ENCODE data around the gene PSME2. TPM values are rescaled to one million over a fixed set of nuclear protein-coding genes. Genes with fewer than 3 reads are reported as not detected.

Gene PSME2, protein sequence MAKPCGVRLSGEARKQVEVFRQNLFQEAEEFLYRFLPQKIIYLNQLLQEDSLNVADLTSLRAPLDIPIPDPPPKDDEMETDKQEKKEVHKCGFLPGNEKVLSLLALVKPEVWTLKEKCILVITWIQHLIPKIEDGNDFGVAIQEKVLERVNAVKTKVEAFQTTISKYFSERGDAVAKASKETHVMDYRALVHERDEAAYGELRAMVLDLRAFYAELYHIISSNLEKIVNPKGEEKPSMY
- 80.0 TPM for polyA plus RNA-seq (2013, experiment 1 of 2)
- 87.1 TPM for polyA plus RNA-seq (2013, experiment 2 of 2)

- Histone ChIP-seq H3K9me3 (ENCODE audit: insufficient read depth, low read depth, low read length) (no peaks in the 10 kb centered on the region), H3K27ac (ENCODE audit: low read depth, low read length) (peak within 1 kb of the TSS; percentile 54), H3K9ac (ENCODE audit: low read depth, low read length) (peak within 1 kb of the TSS; percentile 83), H3K4me1 (ENCODE audit: insufficient read depth, low read length) (peaks cover 10% of the 10 kb centered on the region; the same call in 1 of the 2 replicates), H3K27me3 (ENCODE audit: insufficient read depth, low read length) (no peaks in the 10 kb centered on the region), H3K4me3 (ENCODE audit: low read length) (peak within 1 kb of the TSS; percentile 92), H3K36me3 (ENCODE audit: insufficient read depth, low read length) (peaks cover 49% of the 10 kb centered on the region)
- 1% methylated on average over 22 of the region's 25 CpGs for WGBS
Measured at GRCh38 chr14:24146453-24146977, at the start of gene PSME2. PSME2 (minus strand) TSS chr14:24146610; CDS start chr14:24146581, 29 bp downstream.

DNA sequence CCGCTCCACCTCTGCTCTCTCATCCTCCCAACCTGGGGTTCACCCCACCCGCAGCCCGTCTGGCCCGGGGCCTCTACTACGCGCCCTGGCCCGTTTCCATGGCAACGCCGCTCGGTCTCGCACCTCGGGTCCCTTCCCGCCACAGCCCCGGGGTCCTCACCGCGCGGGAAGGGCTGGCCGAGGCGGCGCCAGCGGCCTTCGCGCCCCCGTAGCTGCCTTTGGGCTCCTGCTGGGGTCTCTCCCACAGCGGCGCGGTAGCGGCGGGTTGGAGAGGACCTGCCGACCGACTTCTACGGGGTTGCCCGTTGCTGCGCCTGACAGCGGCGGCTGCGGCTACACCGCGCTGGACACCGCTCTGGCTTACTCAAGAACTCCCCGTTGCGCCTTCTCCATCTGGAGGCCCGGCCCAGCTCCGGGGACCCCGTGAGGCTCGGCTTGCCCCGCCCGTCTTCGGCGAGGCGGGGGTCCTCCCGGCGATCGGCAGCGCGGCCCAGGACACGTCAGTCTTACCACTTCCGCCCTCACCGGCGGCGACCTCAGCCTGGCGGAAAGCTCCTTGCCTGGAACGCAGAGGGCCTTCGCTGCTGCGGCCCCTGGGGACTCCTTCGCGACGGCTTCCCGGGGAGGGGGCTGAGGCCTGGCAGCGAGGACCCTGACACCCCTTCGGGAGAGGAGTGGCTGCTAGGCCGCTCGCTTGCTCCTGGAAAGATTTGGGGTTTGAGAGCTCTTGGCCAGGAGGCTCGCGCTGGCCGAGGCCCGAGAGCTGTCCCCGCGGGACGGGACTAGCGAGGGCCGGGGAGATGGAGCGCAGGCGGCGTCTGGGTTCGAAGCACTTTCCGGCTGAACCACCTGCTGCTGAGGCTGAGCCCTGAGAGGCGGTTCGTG lies 49.0 kb upstream of the PSME2 start, which contains the start of gene TM9SF1:
TM9SF1 (minus strand) TSS at position 256 of the 885 bp plus-strand sequence. CDS start 422 bp downstream, outside the sequence.
- peaks cover 28% of the 10 kb centered on the region for H3K36me3 ChIP-seq (ENCODE audit: insufficient read depth, low read length)
- peak within 1 kb of the TSS; percentile 100 for H3K27ac ChIP-seq (ENCODE audit: low read depth, low read length)
- H3K9me3 ChIP-seq (ENCODE audit: insufficient read depth, low read depth, low read length) = no peaks in the 10 kb centered on the region
- H3K9ac ChIP-seq (ENCODE audit: low read depth, low read length) = peak within 1 kb of the TSS; percentile 98
- H3K27me3 ChIP-seq (ENCODE audit: insufficient read depth, low read length) = no peaks in the 10 kb centered on the region
- H3K4me3 ChIP-seq (ENCODE audit: low read length) = peak within 1 kb of the TSS; percentile 95
- WGBS = under 1% methylated on average over 89 of the region's 89 CpGs
- H3K4me1 ChIP-seq (ENCODE audit: insufficient read depth, low read length) = no peaks in the 10 kb centered on the region

GRCh38 chr14:24194873-24195185 lies 48.4 kb upstream of the PSME2 start:
- no peaks in the 10 kb centered on the region for H3K9me3 ChIP-seq (ENCODE audit: insufficient read depth, low read depth, low read length)
- no peaks in the 10 kb centered on the region for H3K4me1 ChIP-seq (ENCODE audit: insufficient read depth, low read length)
- H3K27ac ChIP-seq (ENCODE audit: low read depth, low read length) = peak overlapping the region; percentile 100; the same call in 1 of the 2 replicates
- H3K36me3 ChIP-seq (ENCODE audit: insufficient read depth, low read length) = peaks cover 32% of the 10 kb centered on the region
- H3K27me3 ChIP-seq (ENCODE audit: insufficient read depth, low read length) = no peaks in the 10 kb centered on the region
- peak overlapping the region; percentile 95 for H3K4me3 ChIP-seq (ENCODE audit: low read length)
- H3K9ac ChIP-seq (ENCODE audit: low read depth, low read length) = peak overlapping the region; percentile 98
- 64% methylated on average over 8 of the region's 8 CpGs for WGBS

DNA sequence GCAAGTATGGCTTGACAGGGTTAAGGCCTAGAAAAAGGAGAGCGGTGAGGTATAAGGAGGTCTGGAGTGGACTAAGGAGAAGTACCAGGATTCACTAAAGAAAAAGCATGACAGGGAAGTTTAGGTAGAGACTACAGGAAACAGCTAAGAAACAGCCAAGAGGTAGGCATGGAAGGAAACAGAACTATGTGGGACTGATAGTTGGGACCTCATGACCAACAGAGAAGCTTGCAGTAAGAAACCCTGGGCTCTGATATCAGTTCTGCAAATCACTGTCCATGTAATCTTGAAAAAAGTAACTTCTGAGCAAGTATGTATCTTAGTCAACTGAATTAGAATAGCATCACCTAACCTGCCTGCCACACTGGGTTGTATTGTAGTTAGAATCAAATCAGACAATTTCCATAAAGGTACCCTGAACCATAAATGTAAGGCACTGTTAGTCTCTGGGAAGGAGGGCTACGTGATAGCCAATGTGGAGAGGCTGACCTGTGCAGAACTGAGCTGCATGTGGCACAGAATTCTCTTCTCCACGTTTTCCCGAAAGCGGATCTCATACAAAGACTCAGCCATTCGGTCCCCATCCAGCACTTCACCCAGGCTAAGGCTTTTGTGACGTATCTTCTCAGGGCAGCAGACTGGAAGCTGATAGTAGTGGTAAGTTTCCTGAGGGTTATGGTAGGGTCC lies 47.9 kb upstream of the PSME2 start:
- Histone ChIP-seq H3K27ac (ENCODE audit: low read depth, low read length) (no peak overlapping the region), H3K9me3 (ENCODE audit: insufficient read depth, low read depth, low read length) (no peaks in the 10 kb centered on the region), H3K9ac (ENCODE audit: low read depth, low read length) (0 out of 2 replicates have a peak overlapping the region, but pooled peaks have one; percentile 98), H3K4me3 (ENCODE audit: low read length) (peak overlapping the region; percentile 95), H3K4me1 (ENCODE audit: insufficient read depth, low read length) (peaks cover under 1% of the 10 kb centered on the region; the same call in 1 of the 2 replicates), H3K27me3 (ENCODE audit: insufficient read depth, low read length) (no peaks in the 10 kb centered on the region), H3K36me3 (ENCODE audit: insufficient read depth, low read length) (peaks cover 33% of the 10 kb centered on the region)
- WGBS = 90% methylated on average over 7 of the region's 7 CpGs

DNA sequence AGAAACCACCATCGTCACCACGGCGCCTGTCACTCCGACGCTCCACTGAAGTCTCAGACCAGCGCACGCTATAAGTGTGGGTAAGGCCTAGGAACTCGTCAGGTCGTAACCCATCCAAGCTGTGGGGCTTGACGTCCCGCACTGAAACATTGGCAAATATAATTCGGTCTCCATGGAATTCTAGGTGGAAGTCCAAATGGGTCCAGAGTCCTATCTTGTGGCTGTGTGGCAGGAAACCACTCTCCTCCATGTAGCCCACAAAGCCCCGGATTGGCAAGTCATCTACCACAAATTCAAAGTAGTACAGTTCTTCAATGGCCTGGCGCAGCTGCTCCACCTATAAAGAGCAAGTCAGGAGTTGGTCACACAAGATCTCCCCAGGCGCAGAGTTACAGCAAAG lies 46.5 kb upstream of the PSME2 start:
- H3K4me1 ChIP-seq (ENCODE audit: insufficient read depth, low read length) = peaks cover 4% of the 10 kb centered on the region; the same call in 1 of the 2 replicates
- H3K9ac ChIP-seq (ENCODE audit: low read depth, low read length) = no peak overlapping the region
- 96% methylated on average over 15 of the region's 15 CpGs for WGBS
- no peak overlapping the region for H3K4me3 ChIP-seq (ENCODE audit: low read length)
- no peaks in the 10 kb centered on the region for H3K27me3 ChIP-seq (ENCODE audit: insufficient read depth, low read length)
- H3K27ac ChIP-seq (ENCODE audit: low read depth, low read length) = no peak overlapping the region
- H3K36me3 ChIP-seq (ENCODE audit: insufficient read depth, low read length) = peaks cover 33% of the 10 kb centered on the region
- H3K9me3 ChIP-seq (ENCODE audit: insufficient read depth, low read depth, low read length) = no peaks in the 10 kb centered on the region

- whole genome bisulfite sequencing = 90% methylated on average over 10 of the region's 10 CpGs
- Histone ChIP-seq H3K27ac (ENCODE audit: low read depth, low read length) (no peak overlapping the region), H3K9ac (ENCODE audit: low read depth, low read length) (no peak overlapping the region), H3K36me3 (ENCODE audit: insufficient read depth, low read length) (peaks cover 56% of the 10 kb centered on the region), H3K9me3 (ENCODE audit: insufficient read depth, low read depth, low read length) (no peaks in the 10 kb centered on the region), H3K27me3 (ENCODE audit: insufficient read depth, low read length) (no peaks in the 10 kb centered on the region), H3K4me1 (ENCODE audit: insufficient read depth, low read length) (peaks cover 9% of the 10 kb centered on the region; the same call in 1 of the 2 replicates), H3K4me3 (ENCODE audit: low read length) (no peak overlapping the region)
Measured at GRCh38 chr14:24190416-24190815, 44.0 kb upstream of the PSME2 start.

- H3K4me1 ChIP-seq (ENCODE audit: insufficient read depth, low read length) = peaks cover 9% of the 10 kb centered on the region; the same call in 1 of the 2 replicates
- peak overlapping the region; percentile 44; the same call in 1 of the 2 replicates for H3K9ac ChIP-seq (ENCODE audit: low read depth, low read length)
- H3K4me3 ChIP-seq (ENCODE audit: low read length) = peak overlapping the region; percentile 85
- H3K27me3 ChIP-seq (ENCODE audit: insufficient read depth, low read length) = no peaks in the 10 kb centered on the region
- WGBS = 94% methylated on average over 9 of the region's 9 CpGs
- H3K27ac ChIP-seq (ENCODE audit: low read depth, low read length) = no peak overlapping the region
- H3K36me3 ChIP-seq (ENCODE audit: insufficient read depth, low read length) = peaks cover 65% of the 10 kb centered on the region
- no peaks in the 10 kb centered on the region for H3K9me3 ChIP-seq (ENCODE audit: insufficient read depth, low read depth, low read length)
Measured at GRCh38 chr14:24189460-24189859, 43.0 kb upstream of the PSME2 start.

DNA sequence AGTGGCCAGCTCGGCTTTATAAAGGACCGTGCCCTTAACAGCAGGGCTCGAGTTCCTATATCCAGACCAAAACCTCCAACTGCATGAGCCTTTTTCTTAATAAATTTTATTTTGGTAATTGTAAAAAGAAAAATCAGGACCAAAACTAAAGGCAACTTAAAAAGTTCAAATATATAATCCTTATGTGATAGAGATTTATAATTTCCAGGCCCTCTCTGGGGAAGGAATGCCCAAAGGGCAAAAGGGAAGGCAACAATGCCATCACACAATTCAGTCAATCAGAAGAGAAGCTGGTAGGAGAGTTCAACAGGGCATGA lies 42.6 kb upstream of the PSME2 start:
- WGBS = 0% methylated on average over 3 of the region's 3 CpGs
- peak overlapping the region; percentile 85 for H3K4me3 ChIP-seq (ENCODE audit: low read length)
- H3K9ac ChIP-seq (ENCODE audit: low read depth, low read length) = peak overlapping the region; percentile 44; the same call in 1 of the 2 replicates
- H3K36me3 ChIP-seq (ENCODE audit: insufficient read depth, low read length) = peaks cover 69% of the 10 kb centered on the region
- no peaks in the 10 kb centered on the region for H3K27me3 ChIP-seq (ENCODE audit: insufficient read depth, low read length)
- peaks cover 9% of the 10 kb centered on the region; the same call in 1 of the 2 replicates for H3K4me1 ChIP-seq (ENCODE audit: insufficient read depth, low read length)
- H3K9me3 ChIP-seq (ENCODE audit: insufficient read depth, low read depth, low read length) = no peaks in the 10 kb centered on the region
- H3K27ac ChIP-seq (ENCODE audit: low read depth, low read length) = peak overlapping the region; percentile 34; the same call in 1 of the 2 replicates

DNA sequence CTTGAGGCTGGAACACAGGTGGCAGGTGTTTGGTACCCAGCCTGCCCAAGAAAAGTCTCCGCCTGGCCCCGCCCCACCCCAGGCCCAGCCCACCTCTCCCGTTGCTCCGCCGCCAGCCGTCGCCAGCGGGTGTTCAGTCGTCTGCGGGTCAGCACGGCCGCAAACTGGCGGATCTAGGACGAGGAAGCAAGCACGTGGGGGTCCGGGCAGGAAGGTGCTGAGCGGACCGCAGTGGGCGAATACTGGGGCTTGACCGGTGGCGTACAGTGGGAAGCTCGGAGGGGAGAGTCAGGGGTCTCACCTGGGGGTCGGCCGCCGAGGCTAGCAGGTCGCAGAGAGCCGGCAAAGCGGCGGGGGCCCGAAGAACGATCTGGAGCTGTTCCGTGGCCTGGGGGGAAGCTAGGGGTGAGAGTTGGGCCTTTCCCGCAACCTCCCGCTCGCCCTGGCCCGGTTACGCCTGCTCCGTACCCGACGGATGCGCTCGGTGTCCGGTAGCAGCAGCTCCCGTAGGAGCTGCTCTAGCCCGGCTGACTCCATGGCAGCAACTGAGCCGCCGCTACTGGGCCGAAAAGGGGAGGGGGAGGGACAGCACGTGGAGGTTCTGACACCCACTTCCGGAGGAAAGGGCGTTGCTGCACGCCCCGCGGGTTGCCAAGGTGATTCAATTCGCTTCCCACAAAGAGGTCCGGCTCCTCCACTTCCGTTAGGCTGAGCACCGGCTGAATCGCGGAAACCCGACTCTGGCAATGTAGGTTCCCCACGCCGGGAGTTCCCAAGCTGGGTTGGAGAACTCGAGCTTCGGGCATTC lies 42.0 kb upstream of the PSME2 start, which contains the start of gene IPO4:
IPO4 (minus strand) TSS at position 566 of the 808 bp plus-strand sequence; CDS start at position 537, 29 bp downstream.
- H3K9ac ChIP-seq (ENCODE audit: low read depth, low read length) = peak within 1 kb of the TSS; percentile 84
- WGBS = under 1% methylated on average over 65 of the region's 65 CpGs
- H3K9me3 ChIP-seq (ENCODE audit: insufficient read depth, low read depth, low read length) = no peaks in the 10 kb centered on the region
- peak within 1 kb of the TSS; percentile 85 for H3K4me3 ChIP-seq (ENCODE audit: low read length)
- peaks cover 71% of the 10 kb centered on the region for H3K36me3 ChIP-seq (ENCODE audit: insufficient read depth, low read length)
- no peaks in the 10 kb centered on the region for H3K27me3 ChIP-seq (ENCODE audit: insufficient read depth, low read length)
- peak within 1 kb of the TSS; percentile 66 for H3K27ac ChIP-seq (ENCODE audit: low read depth, low read length)
- H3K4me1 ChIP-seq (ENCODE audit: insufficient read depth, low read length) = peaks cover 9% of the 10 kb centered on the region; the same call in 1 of the 2 replicates

- peak overlapping the region; percentile 84; the same call in 1 of the 2 replicates for H3K9ac ChIP-seq (ENCODE audit: low read depth, low read length)
- H3K27me3 ChIP-seq (ENCODE audit: insufficient read depth, low read length) = no peaks in the 10 kb centered on the region
- H3K36me3 ChIP-seq (ENCODE audit: insufficient read depth, low read length) = peaks cover 74% of the 10 kb centered on the region
- H3K4me3 ChIP-seq (ENCODE audit: low read length) = peak overlapping the region; percentile 85
- peaks cover 9% of the 10 kb centered on the region; the same call in 1 of the 2 replicates for H3K4me1 ChIP-seq (ENCODE audit: insufficient read depth, low read length)
- H3K9me3 ChIP-seq (ENCODE audit: insufficient read depth, low read depth, low read length) = no peaks in the 10 kb centered on the region
- 95% methylated on average over 2 of the region's 2 CpGs for WGBS
- no peak overlapping the region for H3K27ac ChIP-seq (ENCODE audit: low read depth, low read length)
Measured at GRCh38 chr14:24187539-24187915, 41.1 kb upstream of the PSME2 start.
